GM12878 (cell line): ENCODE results near the gene ZNF646. TPM values are rescaled to one million over a fixed set of nuclear protein-coding genes. Genes with fewer than 3 reads are reported as not detected.

Source experiments
- BHLHE40 ChIP-seq, 2 experiments: fragments of 450-650 bp in 1 of 2; IDR thresholded peaks; 2 replicates each; pipeline ENCODE4 v1.6.1; 2011 to 2017; ENCODE audit warnings: low read depth in 2 of 2, borderline replicate concordance in 1 of 2, improper control_type of control experiment in 1 of 2, low read length in 1 of 2, mild to moderate bottlenecking in 1 of 2
- CHD4 ChIP-seq: fragments of 200-600 bp; sonication (generic); IDR thresholded peaks from 2 replicates; pipeline ENCODE4 v1.6.1; 2016; ENCODE audit warnings: mild to moderate bottlenecking
- E2F8 ChIP-seq: fragments of 450-650 bp; IDR thresholded peaks from 2 replicates; pipeline ENCODE4 v1.6.1; 2018; ENCODE audit warnings: mild to moderate bottlenecking, low read depth, moderate library complexity; ENCODE audit not compliant: partially characterized antibody
- ELK1 ChIP-seq: IDR thresholded peaks from 2 replicates; pipeline ENCODE4 v1.6.1; 2012; ENCODE audit warnings: low read depth, low read length, improper control_type of control experiment
- ETV6 ChIP-seq, 2 experiments: fragments of 450-650 bp in 1 of 2; IDR thresholded peaks in 1 of 2; conservative IDR thresholded peaks in 1 of 2; 2 replicates each; pipeline ENCODE4 v1.6.1; 2014; ENCODE audit warnings: antibody characterized with exemption in 1 of 2, borderline replicate concordance in 1 of 2, low read depth in 1 of 2, mild to moderate bottlenecking in 1 of 2, moderate library complexity in 1 of 2
- GABPA ChIP-seq: IDR thresholded peaks from 2 replicates; pipeline ENCODE4 v1.6.1; 2014; ENCODE audit warnings: antibody characterized with exemption, low read depth, mild to moderate bottlenecking, inconsistent platforms
- HDGF ChIP-seq: fragments of 450-650 bp; IDR thresholded peaks from 2 replicates; pipeline ENCODE4 v1.6.1; 2016; ENCODE audit warnings: antibody characterized with exemption
- IKZF1 ChIP-seq: fragments of 450-650 bp; conservative IDR thresholded peaks from 2 replicates; pipeline ENCODE4 v1.6.1; 2017; ENCODE audit warnings: antibody characterized with exemption, mild to moderate bottlenecking
- IKZF2 ChIP-seq, 2 experiments: fragments of 450-650 bp; IDR thresholded peaks; 2 replicates each; pipeline ENCODE4 v1.6.1; 2017; ENCODE audit warnings: mild to moderate bottlenecking in 2 of 2, moderate library complexity in 2 of 2
- JUND ChIP-seq: IDR thresholded peaks from 2 replicates; pipeline ENCODE4 v1.6.1; 2012; ENCODE audit warnings: low read depth, mild to moderate bottlenecking, low read length, improper control_type of control experiment, moderate library complexity
- NFXL1 ChIP-seq: fragments of 450-650 bp; IDR thresholded peaks from 2 replicates; pipeline ENCODE4 v1.6.1; 2017; ENCODE audit warnings: antibody characterized with exemption, mild to moderate bottlenecking, borderline replicate concordance
- RAD21 ChIP-seq: IDR thresholded peaks from 2 replicates; pipeline ENCODE4 v1.6.1; 2011; ENCODE audit warnings: mild to moderate bottlenecking, low read depth, low read length, moderate library complexity; ENCODE audit not compliant: insufficient read depth
- SIN3A ChIP-seq: IDR thresholded peaks from 2 replicates; pipeline ENCODE4 v1.6.1; 2012; ENCODE audit warnings: low read depth, low read length, improper control_type of control experiment
- SREBF2 ChIP-seq: IDR thresholded peaks from 2 replicates; pipeline ENCODE4 v1.6.1; 2012; ENCODE audit warnings: mild to moderate bottlenecking, low read length
- SUZ12 ChIP-seq: fragments of 200-600 bp; sonication (generic); IDR thresholded peaks from one replicate; pipeline ENCODE4 v1.6.1; 2018; ENCODE audit warnings: antibody characterized with exemption, mild to moderate bottlenecking; ENCODE audit not compliant: unreplicated experiment
- ZBTB40 ChIP-seq: fragments of 450-650 bp; IDR thresholded peaks from 2 replicates; pipeline ENCODE4 v1.6.1; 2016; ENCODE audit warnings: mild to moderate bottlenecking, moderate library complexity, borderline replicate concordance
- ZNF622 ChIP-seq: fragments of 450-650 bp; IDR thresholded peaks from 2 replicates; pipeline ENCODE4 v1.6.1; 2017; ENCODE audit warnings: mild to moderate bottlenecking, inconsistent platforms
- polyA plus RNA-seq, 11 experiments: library from polyadenylated mRNA; depleted of rRNA in 4 of 11; unstranded in 6 of 11; stranded (reverse) in 5 of 11; fragments of >200 nt; fragmentation: Nextera tagmentation in 4 of 11; fragmentation: Illumina TruSeq in 1 of 11; extraction: Ambion mirVana in 4 of 11; extraction: Trizol in 1 of 11; gene quantifications; 1 replicate in 1 of 11; 2 replicates in 10 of 11; pipeline versions ENCODE4 v1.2.1 to v1.2.3, GENCODE V29; 2011 to 2016; ENCODE audit warnings: inconsistent platforms in 2 of 11, missing spikeins in 2 of 11, low read depth in 1 of 11
- total RNA-seq, 4 experiments: library from RNA; depleted of rRNA in 3 of 4; stranded (reverse); fragments of >200 nt in 3 of 4; fragmentation: Illumina TruSeq in 1 of 4; extraction: Trizol in 1 of 4; gene quantifications; 2 replicates each; pipeline versions ENCODE4 v1.2.1 to v1.2.3, GENCODE V29; 2013 to 2021
- TF ChIP-seq, protein P1 (sequence below): IDR thresholded peaks from 2 replicates; pipeline ENCODE4 v1.6.1; 2011; ENCODE audit warnings: mild to moderate bottlenecking, low read depth, low read length, moderate library complexity; ENCODE audit not compliant: insufficient replicate concordance

Gene ZNF646
- total and polyA plus RNA-seq, 10 of the 15 experiments (the other 5 are each of a cell fraction or from before 2014, with no cell fraction given), result 0.10 to 21.8 (median 6.4) TPM

- TF ChIP-seq ZBTB40 (peak; percentile 98), IKZF1 (peak; percentile 86), BHLHE40 (IDR thresholded peaks at IDR 0.05; ENCODE audit: borderline replicate concordance in 1 of 2, low read depth in 2 of 2, low read length in 1 of 2) (peak; percentile 98 to 99), RAD21 (no peak), SIN3A (peak; percentile 85), NFXL1 (no peak), SUZ12 (no peak), E2F8 (peak; percentile 91), CHD4 (no peak), IKZF2 (IDR thresholded peaks at IDR 0.05) (peak; percentile 49 to 64; a peak in 3 of 4 replicates), SREBF2 (peak; percentile 77), HDGF (no peak; the same call in none of the 2 replicates), JUND (peak; percentile 42; the same call in 1 of the 2 replicates), GABPA (peak; percentile 99), ZNF622 (no peak), ELK1 (peak; percentile 87; the same call in 1 of the 2 replicates), ETV6 (conservative IDR thresholded peaks at IDR 0.05 in 1 of 2, IDR thresholded peaks at IDR 0.05 in 1 of 2; ENCODE audit: borderline replicate concordance in 1 of 2, low read depth in 1 of 2) (no peak; a peak in 1 of 4 replicates)
- TF ChIP-seq, protein P1, sequence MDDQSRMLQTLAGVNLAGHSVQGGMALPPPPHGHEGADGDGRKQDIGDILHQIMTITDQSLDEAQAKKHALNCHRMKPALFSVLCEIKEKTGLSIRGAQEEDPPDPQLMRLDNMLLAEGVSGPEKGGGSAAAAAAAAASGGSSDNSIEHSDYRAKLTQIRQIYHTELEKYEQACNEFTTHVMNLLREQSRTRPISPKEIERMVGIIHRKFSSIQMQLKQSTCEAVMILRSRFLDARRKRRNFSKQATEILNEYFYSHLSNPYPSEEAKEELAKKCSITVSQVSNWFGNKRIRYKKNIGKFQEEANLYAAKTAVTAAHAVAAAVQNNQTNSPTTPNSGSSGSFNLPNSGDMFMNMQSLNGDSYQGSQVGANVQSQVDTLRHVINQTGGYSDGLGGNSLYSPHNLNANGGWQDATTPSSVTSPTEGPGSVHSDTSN, result peak; percentile 3
Observed at GRCh38 chr16:31032736-31033708, 41.2 kb upstream of the ZNF646 start, which contains the start of gene STX4 (continued).
